SU-DHL-6 (cell line): ENCODE measurements around the gene RHOXF2.

ENCODE experiments used
- EZH2phosphoT487 ChIP-seq: fragments of 200-600 bp; sonication (generic), shearing (Covaris generic); conservative IDR thresholded peaks from 2 replicates; pipeline ENCODE4 v1.6.1; 2018; ENCODE audit warnings: mild to moderate bottlenecking, antibody characterized with exemption, low read length, moderate library complexity, mixed read lengths
- TF ChIP-seq, protein P1 (sequence below): fragments of 200-600 bp; sonication (generic); IDR thresholded peaks from one replicate; pipeline ENCODE4 v1.5.1; 2017; ENCODE audit warnings: antibody characterized with exemption, mild to moderate bottlenecking, low read length, moderate library complexity; ENCODE audit not compliant: insufficient read depth, poor library complexity, severe bottlenecking

DNA sequence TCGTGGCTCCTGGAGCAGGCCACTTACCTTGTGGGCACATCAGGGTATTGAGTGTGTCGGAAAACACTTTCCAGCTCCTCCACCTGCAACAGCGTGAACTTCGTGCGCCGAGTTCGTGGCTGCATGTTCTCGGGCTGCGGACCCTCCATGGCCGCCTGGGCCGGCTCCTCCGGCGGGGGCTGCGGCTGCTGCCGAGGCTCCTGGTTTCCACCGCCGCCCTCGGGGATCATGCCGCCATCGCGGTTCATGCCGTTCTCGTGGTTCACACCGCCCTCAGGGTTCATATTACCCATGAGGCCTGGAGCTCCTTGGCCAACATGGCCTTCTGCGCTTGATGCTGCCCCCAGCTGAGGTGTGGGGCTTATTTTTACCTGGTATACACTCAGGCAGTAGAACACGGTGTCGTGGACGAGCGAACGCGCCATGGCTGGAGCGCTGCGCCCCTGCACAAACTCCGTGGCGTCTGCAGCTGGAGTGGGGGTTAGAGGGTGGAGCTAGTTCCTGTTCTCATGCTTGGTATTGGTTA, 42.9 kb upstream of the RHOXF2 start, which contains the start of gene RHOXF1:
- TF ChIP-seq, protein P1, sequence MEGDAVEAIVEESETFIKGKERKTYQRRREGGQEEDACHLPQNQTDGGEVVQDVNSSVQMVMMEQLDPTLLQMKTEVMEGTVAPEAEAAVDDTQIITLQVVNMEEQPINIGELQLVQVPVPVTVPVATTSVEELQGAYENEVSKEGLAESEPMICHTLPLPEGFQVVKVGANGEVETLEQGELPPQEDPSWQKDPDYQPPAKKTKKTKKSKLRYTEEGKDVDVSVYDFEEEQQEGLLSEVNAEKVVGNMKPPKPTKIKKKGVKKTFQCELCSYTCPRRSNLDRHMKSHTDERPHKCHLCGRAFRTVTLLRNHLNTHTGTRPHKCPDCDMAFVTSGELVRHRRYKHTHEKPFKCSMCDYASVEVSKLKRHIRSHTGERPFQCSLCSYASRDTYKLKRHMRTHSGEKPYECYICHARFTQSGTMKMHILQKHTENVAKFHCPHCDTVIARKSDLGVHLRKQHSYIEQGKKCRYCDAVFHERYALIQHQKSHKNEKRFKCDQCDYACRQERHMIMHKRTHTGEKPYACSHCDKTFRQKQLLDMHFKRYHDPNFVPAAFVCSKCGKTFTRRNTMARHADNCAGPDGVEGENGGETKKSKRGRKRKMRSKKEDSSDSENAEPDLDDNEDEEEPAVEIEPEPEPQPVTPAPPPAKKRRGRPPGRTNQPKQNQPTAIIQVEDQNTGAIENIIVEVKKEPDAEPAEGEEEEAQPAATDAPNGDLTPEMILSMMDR: no peak
- no peak for TF ChIP-seq EZH2phosphoT487
